ENCODE data around the gene ZNG1A.
"Not testable (repeated sequence)": the region's sequence is repeated elsewhere in the genome, so short reads cannot be mapped to it uniquely, and the experiment has no call there.

Gene ZNG1A

DNA sequence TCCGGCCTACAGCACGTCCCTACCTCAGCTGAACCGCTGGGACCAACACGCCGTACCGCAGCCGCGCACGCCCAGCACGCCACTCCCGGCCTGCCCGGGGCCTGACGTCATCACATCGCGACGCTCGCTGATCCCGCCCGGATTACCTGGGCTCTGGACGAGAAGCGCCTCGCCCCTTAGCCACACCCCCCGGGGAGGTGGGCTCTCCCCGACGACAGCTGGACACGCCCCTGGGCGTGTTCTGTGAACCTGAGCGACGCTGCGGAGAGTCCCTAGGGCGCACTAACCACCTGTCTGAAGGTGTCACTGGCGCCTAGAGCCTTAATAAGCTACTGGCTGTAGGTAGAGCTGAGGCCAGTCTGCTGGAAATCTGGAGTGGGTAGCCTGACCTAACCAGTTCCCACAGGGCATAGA is at the start of gene ZNG1A:
TSS of gene ZNG1A (minus strand) at position 87 of the 414 bp plus-strand sequence. CDS start 87 bp downstream, outside the sequence.
- not testable (repeated sequence) for H3K27ac ChIP-seq

DNA sequence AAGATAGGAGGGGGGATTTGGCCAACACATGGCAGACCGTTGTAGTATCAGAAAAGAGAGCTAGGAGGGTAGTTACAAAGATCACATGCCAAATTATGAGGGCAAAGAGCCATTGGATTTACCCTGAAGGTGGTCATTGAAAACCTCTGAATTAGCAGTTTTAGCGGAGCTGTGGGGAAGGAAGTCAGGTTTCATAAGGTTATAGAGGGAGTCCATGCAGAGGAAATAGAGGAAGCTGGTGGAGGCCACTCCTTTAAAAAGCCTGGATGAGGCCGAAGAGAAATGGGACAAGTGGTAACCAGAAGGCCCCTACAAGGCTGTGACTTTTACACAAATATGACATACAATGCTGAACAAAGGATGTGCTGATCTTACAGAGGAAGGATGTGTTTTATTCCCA is 49.0 kb upstream of the ZNG1A start:
- H3K27ac ChIP-seq: no peak overlapping the region
- TF ChIP-seq, protein P1, sequence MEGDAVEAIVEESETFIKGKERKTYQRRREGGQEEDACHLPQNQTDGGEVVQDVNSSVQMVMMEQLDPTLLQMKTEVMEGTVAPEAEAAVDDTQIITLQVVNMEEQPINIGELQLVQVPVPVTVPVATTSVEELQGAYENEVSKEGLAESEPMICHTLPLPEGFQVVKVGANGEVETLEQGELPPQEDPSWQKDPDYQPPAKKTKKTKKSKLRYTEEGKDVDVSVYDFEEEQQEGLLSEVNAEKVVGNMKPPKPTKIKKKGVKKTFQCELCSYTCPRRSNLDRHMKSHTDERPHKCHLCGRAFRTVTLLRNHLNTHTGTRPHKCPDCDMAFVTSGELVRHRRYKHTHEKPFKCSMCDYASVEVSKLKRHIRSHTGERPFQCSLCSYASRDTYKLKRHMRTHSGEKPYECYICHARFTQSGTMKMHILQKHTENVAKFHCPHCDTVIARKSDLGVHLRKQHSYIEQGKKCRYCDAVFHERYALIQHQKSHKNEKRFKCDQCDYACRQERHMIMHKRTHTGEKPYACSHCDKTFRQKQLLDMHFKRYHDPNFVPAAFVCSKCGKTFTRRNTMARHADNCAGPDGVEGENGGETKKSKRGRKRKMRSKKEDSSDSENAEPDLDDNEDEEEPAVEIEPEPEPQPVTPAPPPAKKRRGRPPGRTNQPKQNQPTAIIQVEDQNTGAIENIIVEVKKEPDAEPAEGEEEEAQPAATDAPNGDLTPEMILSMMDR (conservative IDR thresholded peaks at IDR 0.05): no peak

DNA sequence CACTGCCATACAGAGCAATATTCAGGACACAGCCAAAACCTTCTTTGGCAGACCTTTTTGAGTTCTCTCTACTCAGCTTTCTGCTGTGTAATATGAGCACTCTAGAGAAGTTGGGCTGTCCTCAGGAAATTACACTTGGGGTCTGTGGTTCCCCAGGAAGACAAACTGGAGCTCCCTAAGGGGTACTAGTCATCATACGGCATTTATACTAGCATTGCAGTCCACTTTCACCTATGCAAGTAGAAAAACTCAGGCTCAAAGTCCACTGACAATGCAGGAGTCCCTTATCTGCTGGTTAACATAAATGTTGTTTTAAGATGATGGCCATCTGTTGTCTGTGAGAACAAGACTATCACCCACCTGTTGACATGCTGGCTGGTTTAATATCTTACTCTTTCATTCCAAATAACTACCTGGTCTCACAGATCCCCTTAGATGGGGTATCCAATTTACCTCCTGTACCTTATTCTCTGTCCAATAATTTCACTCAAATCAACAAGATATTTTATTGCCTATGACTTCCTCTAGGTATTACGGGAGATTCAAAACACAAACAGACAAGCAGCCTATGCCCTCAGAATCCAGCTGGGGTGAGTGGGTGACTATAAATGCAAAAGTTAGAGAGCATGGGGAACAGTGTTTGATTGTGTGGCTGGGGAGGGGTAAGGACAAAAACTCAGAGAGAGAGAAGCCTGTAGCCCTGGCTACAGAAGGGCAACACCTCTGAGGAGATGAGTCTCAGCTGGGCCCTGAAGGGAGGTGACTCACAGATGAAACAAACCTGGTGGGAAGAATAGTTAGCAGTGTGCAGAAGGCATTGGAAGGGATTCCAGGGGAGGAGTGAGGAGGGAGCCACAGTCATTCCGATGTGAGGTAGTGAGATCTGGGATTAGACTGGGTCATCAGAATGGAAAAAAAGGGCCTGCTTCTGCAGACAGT is 46.0 kb upstream of the ZNG1A start:
- TF ChIP-seq, protein P1 (conservative IDR thresholded peaks at IDR 0.05): no peak
- no peak overlapping the region for H3K27ac ChIP-seq

DNA sequence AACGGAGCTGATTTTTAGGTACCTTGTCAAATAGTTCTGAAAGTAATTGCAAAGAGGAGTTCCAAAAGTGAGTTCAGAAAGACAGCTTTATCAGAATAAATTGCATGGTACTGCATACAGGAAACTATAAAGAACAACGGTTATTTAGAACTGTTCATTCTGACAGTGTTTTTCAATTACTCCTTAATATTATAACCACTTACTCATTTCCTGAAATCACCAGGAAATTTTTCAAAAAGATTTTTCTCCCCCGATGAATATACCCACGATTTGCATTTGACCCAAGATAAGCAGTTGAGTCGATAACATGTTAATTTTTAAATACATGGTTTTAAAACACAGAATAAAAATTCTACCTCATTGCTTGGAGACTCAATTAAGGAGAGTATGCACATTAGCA is 45.2 kb upstream of the ZNG1A start:
- TF ChIP-seq, protein P1 (conservative IDR thresholded peaks at IDR 0.05): no peak
- no peak overlapping the region for H3K27ac ChIP-seq

DNA sequence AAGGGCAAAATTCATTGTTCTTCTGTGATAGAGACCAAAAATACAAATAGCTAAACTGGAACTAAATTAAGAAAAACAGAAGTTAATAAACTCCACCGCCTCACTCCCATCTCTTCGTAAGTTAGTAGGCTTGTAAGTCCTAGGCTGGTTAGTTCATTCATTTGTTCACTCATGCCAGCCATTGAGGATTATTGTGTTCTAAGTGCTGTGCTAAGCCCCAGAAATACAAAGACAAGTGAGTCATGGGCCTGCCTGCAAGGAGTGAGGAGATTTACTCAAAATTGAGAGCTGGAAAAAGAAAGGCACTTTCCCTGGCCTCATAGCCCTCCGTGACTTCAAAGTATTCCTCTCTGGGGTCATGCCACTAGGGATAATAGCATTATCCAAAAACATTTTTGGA is 44.3 kb upstream of the ZNG1A start:
- H3K27ac ChIP-seq: no peak overlapping the region
- TF ChIP-seq, protein P1 (conservative IDR thresholded peaks at IDR 0.05): no peak

DNA sequence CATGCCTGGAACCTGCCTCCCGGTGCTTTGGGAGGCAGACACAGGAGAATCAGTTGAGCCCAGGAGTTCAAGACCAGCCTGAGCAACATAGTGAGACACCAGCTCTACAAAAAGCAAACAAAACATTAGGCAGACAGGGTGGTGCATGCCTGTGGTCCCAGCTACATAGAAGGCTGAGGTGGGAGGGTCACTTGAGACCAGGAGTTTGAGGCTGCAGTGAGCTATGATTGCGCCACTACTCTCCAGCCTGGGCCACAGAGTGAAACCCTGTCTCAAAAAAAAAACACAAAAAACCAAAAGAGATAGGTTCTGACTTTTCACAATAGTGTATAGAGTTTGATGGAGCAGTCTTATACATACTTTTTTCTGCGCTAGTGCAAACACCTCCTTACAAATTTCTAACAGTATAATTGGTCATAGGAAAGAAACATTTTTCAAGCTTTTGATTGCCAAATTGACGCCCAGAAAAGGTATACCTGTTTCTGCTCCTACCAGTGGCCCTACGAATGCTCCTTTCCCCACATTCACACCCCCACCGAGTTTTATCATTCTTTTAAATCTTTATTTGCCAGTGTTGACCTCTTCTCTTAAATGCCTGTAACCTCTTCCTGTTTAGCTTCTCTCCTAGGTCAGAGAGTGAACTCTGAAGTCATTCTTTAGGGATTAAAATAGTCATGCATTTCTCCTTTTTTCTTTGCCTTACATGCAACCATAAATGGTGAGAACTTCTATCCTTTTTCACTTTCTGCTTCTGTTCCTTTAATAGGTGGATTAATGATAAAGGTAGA is 43.3 kb upstream of the ZNG1A start:
- TF ChIP-seq, protein P1 (conservative IDR thresholded peaks at IDR 0.05): no peak
- H3K27ac ChIP-seq: no peak overlapping the region

DNA sequence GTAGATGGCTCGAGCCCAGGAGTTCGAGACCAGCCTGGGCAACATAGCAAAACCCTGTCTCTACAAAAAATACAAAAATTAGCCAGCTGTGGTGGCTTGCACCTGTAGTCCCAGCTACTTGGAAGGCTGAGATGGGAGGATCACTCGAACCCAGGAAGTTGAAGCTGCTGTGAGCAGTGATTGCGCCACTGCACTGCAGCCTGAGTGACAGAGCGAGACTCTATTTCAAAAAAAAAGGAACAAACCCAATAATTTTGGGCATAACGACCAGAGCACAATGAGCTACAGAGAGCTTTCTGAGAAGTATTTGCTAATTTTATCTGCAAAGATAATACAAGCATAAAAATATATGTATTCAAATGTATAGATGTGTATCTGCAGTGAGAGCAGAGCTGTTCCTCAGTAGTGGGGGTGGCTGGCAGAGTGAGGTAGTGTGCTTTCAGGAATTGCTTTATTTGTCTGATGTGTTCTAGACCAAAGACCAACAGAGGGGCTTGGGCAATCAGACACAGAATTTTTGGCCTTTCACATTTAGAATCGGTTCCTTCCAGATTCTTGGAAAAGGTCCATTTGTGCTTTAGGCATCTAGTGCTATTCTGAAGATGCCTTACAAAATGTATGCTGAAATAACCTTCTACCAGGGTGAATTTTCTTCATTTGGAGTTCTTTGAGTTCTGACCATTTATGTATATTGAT is 41.0 kb upstream of the ZNG1A start:
- TF ChIP-seq, protein P1 (conservative IDR thresholded peaks at IDR 0.05): no peak
- no peak overlapping the region for H3K27ac ChIP-seq

DNA sequence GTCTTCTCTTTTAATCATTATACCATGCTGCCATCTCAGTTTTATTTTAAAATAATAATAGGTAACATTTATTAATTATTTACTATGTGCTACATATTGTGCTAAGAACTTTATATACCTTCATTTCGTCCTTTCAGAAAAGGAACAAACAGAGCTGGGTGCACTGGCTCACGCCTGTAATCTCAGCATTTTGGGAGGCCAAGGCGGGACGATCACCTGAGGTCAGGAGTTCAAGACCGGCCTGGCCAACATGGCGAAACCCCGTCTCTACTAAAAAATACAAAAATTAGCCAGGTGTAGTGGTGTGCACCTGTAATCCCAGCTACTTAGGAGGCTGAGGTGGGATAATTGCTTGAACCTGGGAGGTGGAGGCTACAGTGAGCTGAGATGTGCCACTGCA is 40.2 kb upstream of the ZNG1A start:
- not testable (repeated sequence) for H3K27ac ChIP-seq

Measured in VCaP (cell line).